Neural progenitor cell (in vitro differentiated cells): ENCODE data around the gene ATF3.

ENCODE experiments used
- EZH2 ChIP-seq: fragments of 200-600 bp; sonication (generic); IDR thresholded peaks from 2 replicates; pipeline ENCODE4 v1.6.1; 2017; ENCODE audit warnings: antibody characterized with exemption, mild to moderate bottlenecking, moderate library complexity
- EZH2phosphoT487 ChIP-seq: fragments of 200-600 bp; sonication (generic); IDR thresholded peaks from 2 replicates; pipeline ENCODE4 v1.6.1; 2017; ENCODE audit warnings: antibody characterized with exemption
- TF ChIP-seq, protein P1 (sequence below): fragments of 200-600 bp; sonication (generic); IDR thresholded peaks from 2 replicates; pipeline ENCODE4 v1.5.1; 2017; ENCODE audit warnings: antibody characterized with exemption, mild to moderate bottlenecking

DNA sequence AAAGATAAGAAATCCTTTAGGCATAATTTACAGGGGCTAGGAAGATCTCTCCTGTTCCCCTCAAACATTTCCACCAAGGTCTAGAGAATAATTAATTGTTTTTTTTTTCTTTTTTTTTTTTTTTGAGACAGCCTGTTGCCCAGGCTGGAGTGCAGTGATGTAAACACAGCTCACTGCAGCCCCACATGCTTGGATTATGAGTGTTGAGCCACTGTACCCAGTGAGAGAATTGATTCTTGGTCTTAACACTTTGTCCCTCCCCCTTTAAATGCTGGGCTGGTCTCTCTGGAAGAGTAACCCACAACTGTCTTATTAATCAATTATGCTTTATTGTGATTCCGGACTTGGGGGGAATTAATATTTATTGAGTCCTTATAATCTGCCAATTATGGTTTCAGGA, 33.4 kb downstream of the ATF3 start:
- TF ChIP-seq EZH2phosphoT487 (no peak), EZH2 (no peak)
- TF ChIP-seq, protein P1, sequence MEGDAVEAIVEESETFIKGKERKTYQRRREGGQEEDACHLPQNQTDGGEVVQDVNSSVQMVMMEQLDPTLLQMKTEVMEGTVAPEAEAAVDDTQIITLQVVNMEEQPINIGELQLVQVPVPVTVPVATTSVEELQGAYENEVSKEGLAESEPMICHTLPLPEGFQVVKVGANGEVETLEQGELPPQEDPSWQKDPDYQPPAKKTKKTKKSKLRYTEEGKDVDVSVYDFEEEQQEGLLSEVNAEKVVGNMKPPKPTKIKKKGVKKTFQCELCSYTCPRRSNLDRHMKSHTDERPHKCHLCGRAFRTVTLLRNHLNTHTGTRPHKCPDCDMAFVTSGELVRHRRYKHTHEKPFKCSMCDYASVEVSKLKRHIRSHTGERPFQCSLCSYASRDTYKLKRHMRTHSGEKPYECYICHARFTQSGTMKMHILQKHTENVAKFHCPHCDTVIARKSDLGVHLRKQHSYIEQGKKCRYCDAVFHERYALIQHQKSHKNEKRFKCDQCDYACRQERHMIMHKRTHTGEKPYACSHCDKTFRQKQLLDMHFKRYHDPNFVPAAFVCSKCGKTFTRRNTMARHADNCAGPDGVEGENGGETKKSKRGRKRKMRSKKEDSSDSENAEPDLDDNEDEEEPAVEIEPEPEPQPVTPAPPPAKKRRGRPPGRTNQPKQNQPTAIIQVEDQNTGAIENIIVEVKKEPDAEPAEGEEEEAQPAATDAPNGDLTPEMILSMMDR = no peak
